Measurements from ENCODE around the gene FARP1. TPM values are rescaled to one million over a fixed set of nuclear protein-coding genes. Genes with fewer than 3 reads are reported as not detected.

The FARP1 gene
- total RNA-seq, 4 donors from 2014 or later = 13.1 to 71.2 (median 46.6) TPM

GRCh38 chr13:98299235-98299965 lies 156.5 kb downstream of the FARP1 start:
- no peak for TF ChIP-seq POLR2A (IDR thresholded peaks at IDR 0.05)
- TF ChIP-seq CTCF (IDR thresholded peaks at IDR 0.05) = no peak
- Histone ChIP-seq H3K36me3 (no peaks in the 10 kb centered on the region), H3K27me3 (no peaks in the 10 kb centered on the region), H3K27ac (no peak overlapping the region), H3K4me3 (no peak overlapping the region), H3K9me3 (no peaks in the 10 kb centered on the region), H3K4me1 (no peaks in the 10 kb centered on the region)
- DNase-seq = no peak
- intact Hi-C loops (cut with DNase I; ENCODE audit: low total_unique reads) = no loop called here

- TF ChIP-seq CTCF (IDR thresholded peaks at IDR 0.05) (no peak), POLR2A (IDR thresholded peaks at IDR 0.05) (no peak)
- no peaks in the 10 kb centered on the region for H3K27me3 ChIP-seq
- no peak overlapping the region for H3K27ac ChIP-seq
- H3K36me3 ChIP-seq = no peaks in the 10 kb centered on the region
- no peaks in the 10 kb centered on the region for H3K9me3 ChIP-seq
- intact Hi-C loops (cut with DNase I; ENCODE audit: low total_unique reads) = no loop called here
- DNase-seq = no peak
- H3K4me3 ChIP-seq = no peak overlapping the region
- no peaks in the 10 kb centered on the region for H3K4me1 ChIP-seq
Observed at GRCh38 chr13:98299966-98300350, 157.1 kb downstream of the FARP1 start.

- no peaks in the 10 kb centered on the region for H3K9me3 ChIP-seq
- no peaks in the 10 kb centered on the region for H3K4me1 ChIP-seq
- peak overlapping the region in 1 of 2 donors; percentile 22 for H3K27ac ChIP-seq
- intact Hi-C loops (cut with DNase I; ENCODE audit: low total_unique reads) = no loop called here
- no peaks in the 10 kb centered on the region for H3K27me3 ChIP-seq
- no peaks in the 10 kb centered on the region for H3K36me3 ChIP-seq
- TF ChIP-seq POLR2A (IDR thresholded peaks at IDR 0.05) (no peak), CTCF (IDR thresholded peaks at IDR 0.05) (no peak)
- no peak overlapping the region for H3K4me3 ChIP-seq
- DNase-seq = no peak
Observed at GRCh38 chr13:98300956-98301641, 158.2 kb downstream of the FARP1 start.

GRCh38 chr13:98301721-98302120 lies 158.8 kb downstream of the FARP1 start:
- no peak for DNase-seq
- Histone ChIP-seq H3K36me3 (no peaks in the 10 kb centered on the region), H3K27ac (peak overlapping the region in 1 of 2 donors; percentile 22), H3K27me3 (no peaks in the 10 kb centered on the region), H3K4me1 (no peaks in the 10 kb centered on the region), H3K4me3 (no peak overlapping the region), H3K9me3 (no peaks in the 10 kb centered on the region)
- intact Hi-C loops (cut with DNase I; ENCODE audit: low total_unique reads) = no loop called here
- no peak for TF ChIP-seq POLR2A (IDR thresholded peaks at IDR 0.05)
- no peak for TF ChIP-seq CTCF (IDR thresholded peaks at IDR 0.05)

- H3K27me3 ChIP-seq = no peaks in the 10 kb centered on the region
- intact Hi-C loops (cut with DNase I; ENCODE audit: low total_unique reads) = no loop called here
- no peak for TF ChIP-seq CTCF (IDR thresholded peaks at IDR 0.05)
- no peak for TF ChIP-seq POLR2A (IDR thresholded peaks at IDR 0.05)
- no peak overlapping the region for H3K4me3 ChIP-seq
- H3K27ac ChIP-seq = no peak overlapping the region
- no peaks in the 10 kb centered on the region for H3K4me1 ChIP-seq
- H3K36me3 ChIP-seq = no peaks in the 10 kb centered on the region
- DNase-seq = no peak
- H3K9me3 ChIP-seq = no peaks in the 10 kb centered on the region
Observed at GRCh38 chr13:98303858-98304257, 161.0 kb downstream of the FARP1 start.
